Endothelial cell of umbilical vein (primary cell): Measurements from ENCODE around the gene CUL9. TPM values are rescaled to one million over a fixed set of nuclear protein-coding genes. Genes with fewer than 3 reads are reported as not detected.

Experiments
- BruUV-seq: library from RNA; stranded (reverse); fragments of 400-500 nt; replicated peaks from 2 replicates; lab custom pipeline; 2021; lab: Mats Ljungman, UMichigan
- CTCF ChIA-PET: fragments of 300-600, 350-600 bp; sonication (Branson Sonifier 250); formaldehyde crosslinking; loops from one replicate; lab custom pipeline; 2021; ENCODE audit warnings: antibody characterized with exemption, inconsistent platforms; lab: Charles Lee
- POLR2A ChIA-PET: fragments of 300-600, 350-600 bp; sonication (Branson Sonifier 250); formaldehyde crosslinking; loops from one replicate; lab custom pipeline; 2021; ENCODE audit warnings: antibody characterized with exemption, inconsistent platforms; lab: Charles Lee
- DNase-seq: peaks from one replicate; pipeline ENCODE4 v3.0.0-alpha.2; 2011; ENCODE audit warnings: low read depth, low spot score
- FAIRE-seq: peaks from 2 replicates; lab custom pipeline; 2011; peaks lifted over from hg19 to GRCh38; lab: Jason Lieb, UNC
- H2AFZ ChIP-seq: 2 replicates; pipeline ENCODE4 v1.6.0; 2012; ENCODE audit warnings: low read depth, low read length, control low read depth, inconsistent platforms
- H3K27ac ChIP-seq: 2 replicates; pipeline ENCODE4 v1.5.1; 2011; ENCODE audit warnings: low read depth, mild to moderate bottlenecking, control low read depth, low read length, moderate library complexity; ENCODE audit not compliant: insufficient read depth
- H3K27me3 ChIP-seq, 2 experiments: 2 replicates each; pipeline versions ENCODE4 v1.6.0 to v1.6.1; 2011; ENCODE audit warnings: low read length in 2 of 2, mixed read lengths in 1 of 2; ENCODE audit not compliant: control insufficient read depth in 2 of 2, insufficient read depth in 2 of 2
- H3K36me3 ChIP-seq, 2 experiments: 2 replicates in 1 of 2; 3 replicates in 1 of 2; pipeline ENCODE4 v1.5.1; 2011; ENCODE audit warnings: low read length in 2 of 2, mild to moderate bottlenecking in 1 of 2, moderate library complexity in 1 of 2; ENCODE audit not compliant: control insufficient read depth in 2 of 2, insufficient read depth in 2 of 2; ENCODE audit errors: extremely low read depth in 1 of 2
- H3K4me1 ChIP-seq: 3 replicates; pipeline ENCODE4 v1.5.1; 2011; ENCODE audit warnings: mild to moderate bottlenecking, low read length; ENCODE audit not compliant: control insufficient read depth, insufficient read depth; ENCODE audit errors: extremely low read depth
- H3K4me2 ChIP-seq: 2 replicates; pipeline ENCODE4 v1.6.1; 2011; ENCODE audit warnings: low read length, control low read depth, mixed read lengths; ENCODE audit not compliant: insufficient read depth
- H3K4me3 ChIP-seq, 3 experiments: fragments of 200-600 bp in 1 of 3; sonication (generic), shearing (Covaris generic) in 1 of 3; replicated peaks in 1 of 3; 2 replicates each; pipeline ENCODE4 v1.5.1; 2011 to 2016; ENCODE audit warnings: control low read depth in 3 of 3, low read length in 3 of 3, mild to moderate bottlenecking in 2 of 3, inconsistent platforms in 1 of 3, low read depth in 1 of 3, moderate library complexity in 1 of 3; ENCODE audit not compliant: insufficient read depth in 1 of 3
- H3K79me2 ChIP-seq: 2 replicates; pipeline ENCODE4 v1.6.0; 2012; ENCODE audit warnings: low read length, inconsistent platforms; ENCODE audit not compliant: control insufficient read depth, insufficient read depth
- H3K9ac ChIP-seq: replicated peaks from 2 replicates; pipeline ENCODE3; 2011; ENCODE audit warnings: low read length, control low read depth; ENCODE audit not compliant: insufficient read depth; ENCODE audit errors: extremely low read depth
- H3K9me1 ChIP-seq: replicated peaks from 3 replicates; pipeline ENCODE4 v1.6.0; 2011; ENCODE audit warnings: mild to moderate bottlenecking, low read length; ENCODE audit not compliant: control insufficient read depth, insufficient read depth; ENCODE audit errors: extremely low read depth
- H3K9me3 ChIP-seq: replicated peaks from 2 replicates; pipeline ENCODE4 v1.5.1; 2012; ENCODE audit warnings: low read length, inconsistent platforms; ENCODE audit not compliant: control insufficient read depth, insufficient read depth
- H4K20me1 ChIP-seq: replicated peaks from 2 replicates; pipeline ENCODE3; 2011; ENCODE audit warnings: mild to moderate bottlenecking, low read length; ENCODE audit not compliant: control insufficient read depth, insufficient read depth; ENCODE audit errors: extremely low read depth
- EZH2 ChIP-seq: IDR thresholded peaks from 2 replicates; pipeline ENCODE4 v1.6.1; 2012; ENCODE audit warnings: borderline replicate concordance, low read depth, mild to moderate bottlenecking, moderate library complexity, low read length, inconsistent platforms; ENCODE audit not compliant: severe bottlenecking
- FOS ChIP-seq: IDR thresholded peaks from 2 replicates; pipeline ENCODE4 v1.6.1; 2011; ENCODE audit warnings: mild to moderate bottlenecking, low read length, moderate library complexity, borderline replicate concordance; ENCODE audit not compliant: insufficient read depth
- GATA2 ChIP-seq: IDR thresholded peaks from 2 replicates; pipeline ENCODE4 v1.7.0; 2011; ENCODE audit warnings: low read depth, mild to moderate bottlenecking, moderate library complexity, mixed read lengths, low read length; ENCODE audit not compliant: insufficient read length, insufficient read depth
- JUN ChIP-seq: IDR thresholded peaks from 2 replicates; pipeline ENCODE4 v1.6.1; 2011; ENCODE audit warnings: borderline replicate concordance, low read depth; ENCODE audit not compliant: insufficient read length, insufficient read depth
- MYC ChIP-seq: IDR thresholded peaks from one replicate; pipeline ENCODE4 v1.6.1; 2011; ENCODE audit warnings: mild to moderate bottlenecking, low read depth, low read length
- POLR2A ChIP-seq: IDR thresholded peaks from 2 replicates; pipeline ENCODE4 v1.6.1; 2012; ENCODE audit warnings: low read depth, mild to moderate bottlenecking, control low read depth, low read length
- POLR2AphosphoS5 ChIP-seq: IDR thresholded peaks from 2 replicates; pipeline ENCODE4 v1.6.1; 2012; ENCODE audit warnings: low read depth, mild to moderate bottlenecking, control low read depth, low read length, moderate library complexity; ENCODE audit not compliant: insufficient read depth
- dilution Hi-C: fragments of 300-500 bp; cut with MboI; formaldehyde crosslinking; loops from one replicate; pipeline ENCODE4 v1.15.0; 2019; ENCODE audit warnings: low sequenced_read_pairs; ENCODE audit not compliant: extremely low pct_ligation_motif_present
- intact Hi-C: fragments of 100-400 bp; cut with micrococcal nuclease; formaldehyde crosslinking; loops from one replicate; pipeline ENCODE4 v1.10.0; 2022
- polyA plus RNA-seq, 4 experiments: library from polyadenylated mRNA; depleted of rRNA in 3 of 4; stranded (reverse) in 3 of 4; unstranded in 1 of 4; fragments of >200 nt; gene quantifications; 2 replicates each; pipeline versions ENCODE4 v1.2.1 to v1.2.3, GENCODE V29; 2011 to 2012; ENCODE audit warnings: missing spikeins in 1 of 4
- total RNA-seq: library from RNA; stranded (reverse); gene quantifications from 2 replicates; pipeline ENCODE4 v1.2.3, GENCODE V29; 2021
- TF ChIP-seq, protein P1 (sequence below), 2 donors: IDR thresholded peaks; 1 replicate in 1 of 2; 2 replicates in 1 of 2; pipeline ENCODE4 v1.5.1; 2011; ENCODE audit warnings: low read length in 2 of 2, mild to moderate bottlenecking in 2 of 2, moderate library complexity in 2 of 2, control low read depth in 1 of 2, inconsistent platforms in 1 of 2, low read depth in 1 of 2; ENCODE audit not compliant: insufficient read depth in 1 of 2; ENCODE audit errors: extremely low read depth in 1 of 2
- TF ChIP-seq, protein P2 (sequence below): IDR thresholded peaks from 2 replicates; pipeline ENCODE4 v1.6.1; 2011; ENCODE audit not compliant: insufficient read depth, insufficient read length

Gene CUL9
- total and polyA plus RNA-seq, 2 donors (not counting 3 experiments of a cell fraction or from before 2014, with no cell fraction given) = 38.7 to 46.0 TPM

DNA sequence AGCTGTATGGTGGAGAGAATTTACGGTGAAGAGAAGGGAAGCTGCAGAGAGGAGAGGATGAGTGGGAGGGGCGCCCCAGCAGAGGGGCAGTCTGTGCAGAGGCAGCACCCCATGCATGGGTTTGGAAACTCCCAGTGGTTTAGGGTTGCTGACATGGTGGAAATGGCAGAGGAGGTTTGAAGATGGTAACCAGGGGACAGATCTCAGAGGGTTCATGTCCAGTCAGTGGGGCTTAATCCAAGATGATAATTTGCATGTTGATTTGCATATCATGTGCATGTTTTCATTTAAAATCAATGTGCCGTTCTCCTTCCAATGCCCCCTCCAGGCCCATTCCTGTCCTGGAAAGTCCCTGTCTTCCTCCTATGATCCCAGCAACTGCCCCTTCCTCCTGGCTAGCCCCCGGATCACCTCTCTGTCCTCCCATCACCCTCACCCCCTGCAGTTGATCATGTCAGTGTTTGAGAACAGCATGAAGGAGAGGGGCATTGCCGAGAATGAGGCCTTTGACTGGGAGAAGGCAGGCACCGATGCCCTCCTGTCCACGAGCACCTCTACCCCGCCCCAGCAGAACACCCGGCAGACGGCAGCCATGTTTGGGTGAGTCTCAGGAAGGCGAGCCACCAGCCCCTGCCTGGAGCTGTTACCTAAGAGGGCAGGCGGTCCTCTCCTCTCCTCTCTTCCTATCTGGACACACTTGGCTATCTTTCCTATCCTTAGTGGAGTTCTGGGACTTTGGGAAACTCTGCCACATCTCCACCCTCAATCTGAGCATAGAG is 75.6 kb downstream of the CUL9 start:
- Histone ChIP-seq H3K79me2 (no peaks in the 10 kb centered on the region), H3K27ac (no peak overlapping the region), H3K36me3 (no peaks in the 10 kb centered on the region), H2AFZ (no peak overlapping the region), H3K4me1 (no peaks in the 10 kb centered on the region), H3K4me2 (no peak overlapping the region), H3K27me3 (no peaks in the 10 kb centered on the region), H3K9me1 (no peaks in the 10 kb centered on the region), H3K4me3 (no peak overlapping the region), H3K9me3 (no peaks in the 10 kb centered on the region), H4K20me1 (no peaks in the 10 kb centered on the region), H3K9ac (no peak overlapping the region)
- POLR2A ChIA-PET = no interaction called here
- intact Hi-C loops (no loop called here), dilution Hi-C loops (no loop called here)
- FAIRE-seq (no peak), DNase-seq (no peak)
- no TSS peak for BruUV-seq
- CTCF ChIA-PET = no interaction called here
- TF ChIP-seq, protein P1, sequence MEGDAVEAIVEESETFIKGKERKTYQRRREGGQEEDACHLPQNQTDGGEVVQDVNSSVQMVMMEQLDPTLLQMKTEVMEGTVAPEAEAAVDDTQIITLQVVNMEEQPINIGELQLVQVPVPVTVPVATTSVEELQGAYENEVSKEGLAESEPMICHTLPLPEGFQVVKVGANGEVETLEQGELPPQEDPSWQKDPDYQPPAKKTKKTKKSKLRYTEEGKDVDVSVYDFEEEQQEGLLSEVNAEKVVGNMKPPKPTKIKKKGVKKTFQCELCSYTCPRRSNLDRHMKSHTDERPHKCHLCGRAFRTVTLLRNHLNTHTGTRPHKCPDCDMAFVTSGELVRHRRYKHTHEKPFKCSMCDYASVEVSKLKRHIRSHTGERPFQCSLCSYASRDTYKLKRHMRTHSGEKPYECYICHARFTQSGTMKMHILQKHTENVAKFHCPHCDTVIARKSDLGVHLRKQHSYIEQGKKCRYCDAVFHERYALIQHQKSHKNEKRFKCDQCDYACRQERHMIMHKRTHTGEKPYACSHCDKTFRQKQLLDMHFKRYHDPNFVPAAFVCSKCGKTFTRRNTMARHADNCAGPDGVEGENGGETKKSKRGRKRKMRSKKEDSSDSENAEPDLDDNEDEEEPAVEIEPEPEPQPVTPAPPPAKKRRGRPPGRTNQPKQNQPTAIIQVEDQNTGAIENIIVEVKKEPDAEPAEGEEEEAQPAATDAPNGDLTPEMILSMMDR (IDR thresholded peaks at IDR 0.05; ENCODE audit: extremely low read depth in 1 of 2, insufficient read depth in 1 of 2, low read depth in 1 of 2, low read length in 2 of 2) = no peak
- TF ChIP-seq EZH2 (no peak), FOS (no peak), MYC (no peak), POLR2A (no peak), JUN (no peak), GATA2 (no peak), POLR2AphosphoS5 (no peak)
- TF ChIP-seq, protein P2, sequence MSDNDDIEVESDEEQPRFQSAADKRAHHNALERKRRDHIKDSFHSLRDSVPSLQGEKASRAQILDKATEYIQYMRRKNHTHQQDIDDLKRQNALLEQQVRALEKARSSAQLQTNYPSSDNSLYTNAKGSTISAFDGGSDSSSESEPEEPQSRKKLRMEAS = no peak
